Activated CD8-positive, alpha-beta memory T cell treated with anti-CD3 and anti-CD28 coated beads for 48 hours (primary cell): ENCODE measurements around the gene KIF7.

Source experiments
- DNase-seq, 3 experiments: peaks; one replicate each; pipeline ENCODE4 v3.0.0-alpha.2; 2020; ENCODE audit warnings: low read depth in 2 of 3, low spot score in 2 of 3

Gene KIF7

DNA sequence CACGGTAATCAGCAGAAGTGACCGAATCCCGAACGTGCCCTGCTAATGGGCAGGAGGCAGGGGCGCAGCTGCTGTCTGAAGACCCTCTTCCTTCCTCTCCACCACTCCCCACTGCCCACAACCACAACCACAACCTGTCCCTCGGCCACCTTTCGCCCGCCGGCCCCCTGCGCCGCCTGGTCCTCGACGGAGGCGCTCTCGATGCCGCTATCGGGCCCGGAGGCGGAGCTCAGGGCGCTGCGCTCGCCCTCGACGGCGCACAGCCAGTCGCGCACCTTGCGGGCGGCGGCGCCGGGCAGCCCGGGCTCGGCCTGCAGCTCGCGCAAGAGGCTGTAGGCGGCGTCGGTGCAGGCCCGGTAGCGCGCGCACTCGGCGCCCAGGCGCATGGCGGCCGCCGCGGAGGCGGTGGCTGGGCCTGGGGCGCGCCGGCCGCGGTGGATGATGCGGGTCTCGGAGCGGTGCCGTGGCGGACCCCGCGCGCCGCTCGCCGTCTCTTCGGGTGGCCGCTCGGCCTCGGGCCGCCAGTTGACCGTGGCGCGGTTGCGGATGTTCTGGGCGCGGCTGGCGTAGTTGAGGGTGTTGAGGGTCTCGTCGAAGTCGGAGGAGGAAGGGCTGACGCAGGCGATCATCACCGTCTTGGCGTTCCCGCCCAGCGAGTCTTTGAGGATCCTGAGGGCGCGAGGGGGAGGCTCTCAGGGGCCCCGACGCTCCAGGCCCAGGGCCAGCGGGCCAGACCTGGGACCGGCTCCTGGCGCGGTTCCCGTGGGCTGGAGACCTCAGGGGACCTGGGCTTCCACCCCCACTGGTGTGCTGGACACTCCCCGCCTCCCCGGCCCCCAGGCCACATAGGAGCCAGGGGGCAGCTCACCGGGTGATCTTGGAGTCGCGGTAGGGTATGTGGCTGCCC lies 6.9 kb downstream of the KIF7 start:
- DNase-seq = no peak

DNA sequence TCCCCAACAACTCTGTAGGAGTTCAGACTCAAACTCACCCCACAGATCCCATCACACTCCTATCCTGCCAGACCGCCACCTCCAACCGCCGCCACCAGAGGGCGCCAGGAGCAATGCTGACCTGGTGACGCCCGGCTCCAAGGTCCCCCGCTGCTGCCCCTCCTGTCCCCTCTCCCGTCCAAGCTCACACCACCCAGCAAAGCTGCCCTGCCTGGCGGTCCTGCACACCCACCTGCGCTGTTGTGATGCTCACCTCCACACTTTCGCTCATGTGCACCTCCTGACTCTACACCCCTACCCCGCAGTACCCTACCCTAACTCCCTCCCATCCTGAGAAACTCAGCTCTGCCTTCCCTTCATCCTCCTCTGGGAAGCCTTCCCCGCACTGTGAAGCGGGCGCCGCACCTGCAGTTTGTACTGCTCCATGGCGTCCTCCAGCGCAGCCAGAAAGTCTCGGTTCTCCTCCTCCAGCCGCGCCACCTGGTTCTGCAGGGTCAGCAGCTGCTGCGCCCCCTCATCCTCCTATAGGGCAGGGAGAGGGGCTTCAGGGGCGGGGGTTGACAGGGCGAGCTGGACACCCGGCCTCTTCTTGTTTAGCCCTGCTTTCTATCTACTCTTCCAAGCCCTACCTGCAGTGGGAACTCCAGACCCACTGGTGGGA lies 7.9 kb downstream of the KIF7 start:
- DNase-seq = peak; percentile 48 to 82 (median 70)

GRCh38 chr15:89646416-89647141 lies 8.7 kb downstream of the KIF7 start:
- DNase-seq = no peak

DNA sequence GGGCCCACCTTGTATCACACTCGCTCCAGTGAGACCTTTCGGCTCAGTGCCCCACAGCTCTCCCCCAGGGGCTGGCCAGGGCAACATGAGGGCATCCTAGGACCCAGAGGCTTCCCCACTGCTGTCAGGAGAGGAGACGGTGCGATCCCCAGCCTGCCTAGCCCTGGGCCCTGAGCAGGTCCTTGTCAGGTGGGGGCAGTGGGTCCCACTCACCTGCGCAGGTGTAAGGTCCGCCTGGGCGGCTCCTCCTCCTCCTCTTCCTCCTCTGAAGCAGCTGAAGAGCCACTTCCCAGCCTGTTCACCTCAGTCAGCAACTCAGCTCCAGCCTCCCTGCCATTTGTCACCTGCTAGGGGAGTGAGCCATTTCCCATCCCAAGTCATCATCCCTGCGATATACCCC lies 9.6 kb downstream of the KIF7 start:
- DNase-seq = no peak

GRCh38 chr15:89642106-89642505 lies 13.2 kb downstream of the KIF7 start:
- DNase-seq = no peak

DNA sequence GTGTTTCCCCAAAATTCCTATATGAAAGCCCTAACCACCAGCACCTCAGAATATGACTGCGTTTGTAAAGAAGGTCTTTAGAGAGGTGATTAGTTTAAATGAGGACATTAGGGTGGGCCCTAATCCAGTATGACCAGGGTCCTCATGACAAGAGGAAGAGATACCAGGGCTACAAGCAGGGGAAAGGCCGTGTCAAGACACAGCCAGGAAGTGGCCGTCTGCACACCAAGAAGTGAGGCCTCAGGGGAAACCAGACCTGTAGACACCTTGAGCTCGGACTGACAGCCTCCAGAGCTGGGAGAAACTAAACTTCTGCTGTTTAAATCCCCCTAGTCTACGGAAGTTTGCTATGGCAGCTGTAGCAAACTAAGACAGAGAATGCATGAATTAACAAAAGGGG lies 14.2 kb downstream of the KIF7 start:
- no peak for DNase-seq

DNA sequence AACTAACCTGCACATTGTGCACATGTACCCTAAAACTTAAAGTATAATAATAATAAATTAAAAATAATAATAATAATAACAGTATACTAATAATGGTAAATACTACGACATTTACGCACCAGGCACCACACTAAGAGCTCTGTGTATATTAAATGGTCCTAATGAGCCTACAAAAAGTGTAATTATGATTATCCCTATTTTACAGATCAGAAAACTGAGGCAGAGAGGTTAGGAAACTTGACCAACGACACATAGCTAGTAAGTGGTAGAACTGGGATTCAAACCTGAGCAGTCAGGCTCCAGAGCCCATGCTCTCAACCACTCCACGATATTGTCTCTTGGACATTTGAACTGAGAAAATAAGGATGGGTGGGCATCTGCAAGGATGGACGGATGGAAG lies 15.0 kb downstream of the KIF7 start:
- DNase-seq = no peak

- DNase-seq = no peak
Measured at GRCh38 chr15:89633585-89633984, 21.7 kb downstream of the KIF7 start.

DNA sequence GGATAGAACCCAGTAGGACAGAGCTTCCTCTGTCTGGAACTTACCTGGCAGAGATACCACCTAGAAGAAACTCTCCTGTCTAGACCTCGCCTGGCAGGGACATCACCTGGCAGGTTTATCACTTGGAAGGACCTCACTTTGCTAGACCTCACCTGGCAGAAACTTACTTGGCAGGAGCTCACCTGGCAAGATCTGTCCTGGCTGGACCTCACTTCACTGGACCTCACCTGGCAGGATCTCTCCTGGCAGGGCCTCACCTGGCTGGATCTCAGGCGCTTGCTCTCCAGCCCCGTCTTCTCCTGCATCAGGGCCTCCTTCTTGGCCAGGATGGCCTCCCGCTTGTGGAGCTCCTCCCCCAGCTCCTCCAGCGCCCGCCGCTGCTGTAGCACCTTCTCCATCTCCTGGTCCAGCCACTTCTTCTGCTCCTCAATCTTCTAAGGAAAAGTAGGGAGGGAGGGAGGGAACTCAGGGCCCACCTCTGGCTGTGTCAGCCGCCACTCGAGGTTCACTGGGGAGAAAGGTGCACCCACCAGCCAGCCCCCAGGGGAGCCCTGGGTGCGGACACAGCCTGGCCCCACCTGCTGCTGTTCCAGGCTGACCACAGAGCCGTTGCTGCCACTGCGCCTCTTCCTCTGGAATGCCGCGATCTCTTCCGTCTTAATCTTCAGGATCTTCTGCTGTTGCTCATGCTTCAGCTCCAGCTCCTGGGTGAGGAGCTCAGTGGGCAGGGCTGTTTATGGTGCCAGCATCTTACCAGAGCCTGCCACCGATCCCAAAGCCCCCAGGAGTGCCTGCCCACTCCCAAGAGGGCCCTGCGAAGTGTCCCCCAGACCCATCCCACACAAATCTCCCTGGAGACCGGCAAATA lies 22.5 kb downstream of the KIF7 start:
- DNase-seq = no peak

- no peak for DNase-seq
Measured at GRCh38 chr15:89631902-89632264, 23.4 kb downstream of the KIF7 start.

GRCh38 chr15:89630974-89631901 lies 24.0 kb downstream of the KIF7 start:
- no peak for DNase-seq

GRCh38 chr15:89630260-89630659 lies 25.0 kb downstream of the KIF7 start:
- DNase-seq = no peak

GRCh38 chr15:89629829-89630228 lies 25.4 kb downstream of the KIF7 start:
- no peak for DNase-seq

DNA sequence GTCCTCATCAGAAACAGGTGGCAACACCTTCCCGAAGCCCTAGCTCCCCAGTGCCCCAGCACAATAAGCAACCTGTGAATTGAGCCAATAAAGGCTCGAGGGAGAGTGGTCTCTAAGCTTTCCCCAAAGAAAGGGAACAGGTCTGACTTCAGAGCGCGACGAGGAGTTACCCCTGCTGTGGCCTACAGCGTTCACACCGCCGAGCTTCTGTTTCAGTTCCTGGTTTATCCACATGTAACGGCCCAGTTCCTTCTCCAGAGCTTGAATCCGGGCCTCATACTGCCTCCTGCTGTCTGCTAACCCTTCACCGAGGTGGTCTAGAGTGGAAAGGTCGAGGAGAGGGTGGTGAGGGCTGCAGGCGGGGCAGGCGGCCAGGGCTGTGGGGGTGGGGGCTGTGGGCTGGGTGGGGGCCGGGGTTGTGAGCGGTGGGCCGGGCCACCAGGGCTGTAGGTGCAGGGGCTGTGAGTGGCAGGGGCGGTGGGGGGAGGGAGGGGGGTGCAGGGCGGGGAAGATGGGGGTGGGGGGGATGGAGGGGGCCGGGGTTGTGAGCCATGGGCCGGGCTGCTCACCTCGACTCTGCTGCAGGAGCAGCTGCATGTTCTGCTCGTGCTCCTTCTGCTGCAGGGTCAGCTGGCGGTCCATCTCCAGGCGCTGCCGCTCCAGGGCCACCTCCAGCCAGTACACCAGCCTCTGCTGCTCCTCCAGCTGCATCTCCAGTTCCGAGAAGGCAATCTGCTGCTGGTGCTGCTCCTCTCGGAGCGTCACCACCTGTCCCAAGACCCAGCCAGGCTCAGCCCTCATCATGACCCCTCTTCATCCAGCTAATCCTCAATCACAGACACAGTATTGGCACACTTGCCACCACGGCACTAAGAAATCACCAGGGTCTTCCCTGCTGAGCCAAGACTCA lies 26.2 kb downstream of the KIF7 start:
- DNase-seq = no peak

- DNase-seq = no peak
Measured at GRCh38 chr15:89628301-89628700, 27.0 kb downstream of the KIF7 start.

GRCh38 chr15:89627256-89627970 lies 27.9 kb downstream of the KIF7 start:
- no peak for DNase-seq

GRCh38 chr15:89625716-89626115 lies 29.6 kb downstream of the KIF7 start:
- no peak for DNase-seq

DNA sequence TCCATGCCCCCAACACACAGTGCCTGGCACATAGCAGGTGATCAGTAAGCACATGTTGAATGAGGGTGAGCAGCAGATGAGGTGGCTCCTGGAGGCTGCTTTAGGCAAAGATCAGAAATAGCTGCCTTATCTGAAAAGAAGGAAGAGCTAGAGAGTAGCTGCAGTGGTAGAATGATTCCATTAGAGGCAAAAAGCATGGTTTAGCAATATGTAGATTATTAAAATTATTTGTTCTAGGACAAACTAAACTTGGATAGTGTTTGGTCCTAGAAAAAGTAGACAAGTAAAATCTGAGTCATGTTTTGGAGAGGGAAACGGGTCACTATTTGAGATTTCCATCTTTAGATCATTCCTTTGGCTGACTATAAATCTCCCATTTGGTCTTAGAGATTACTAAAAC lies 32.1 kb downstream of the KIF7 start:
- no peak for DNase-seq
